ENCODE data around the gene NOC4L.

The NOC4L gene

DNA sequence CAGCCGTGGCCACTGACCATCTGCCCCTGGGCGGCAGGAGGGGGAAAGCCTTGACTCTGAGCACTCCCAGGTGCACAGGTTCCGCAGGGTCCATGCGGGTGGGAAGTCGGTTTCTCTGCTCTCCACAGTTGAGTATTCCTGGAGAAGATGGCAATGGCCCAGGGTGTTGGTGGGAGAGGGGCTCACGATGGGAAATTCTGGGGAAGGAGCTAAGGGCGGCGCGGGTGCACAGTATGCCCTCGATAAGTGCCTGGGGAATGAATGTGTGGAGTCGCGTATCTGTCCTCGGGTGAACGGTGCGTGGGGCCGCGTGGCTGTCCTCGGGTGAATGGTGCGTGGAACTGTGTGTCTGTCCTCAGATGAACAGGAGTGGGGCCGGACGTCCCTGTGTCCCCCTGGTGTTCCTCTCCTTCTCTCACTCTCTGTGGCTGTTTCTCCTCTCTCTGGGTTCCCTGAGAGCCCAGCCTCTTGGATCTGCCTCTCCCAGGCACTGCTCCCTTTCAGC is 38.0 kb downstream of the NOC4L start:
- Histone ChIP-seq H3K27ac (ENCODE audit: low read depth, low read length) (no peak overlapping the region), H3K4me3 (ENCODE audit: low read depth in 1 of 2, low read length in 2 of 2) (no peak overlapping the region), H3K4me1 (ENCODE audit: control insufficient read depth in 1 of 2, insufficient read depth in 2 of 2, low read length in 2 of 2) (peaks cover 0 to 4% of the 10 kb centered on the region in 2 donors), H3K36me3 (ENCODE audit: control insufficient read depth in 1 of 2, insufficient read depth in 2 of 2, low read length in 2 of 2) (no peaks in the 10 kb centered on the region), H3K27me3 (ENCODE audit: control insufficient read depth in 1 of 2, insufficient read depth in 2 of 2, low read length in 2 of 2) (peaks cover 0 to 10% of the 10 kb centered on the region in 2 donors), H3K9ac (ENCODE audit: low read depth in 1 of 2, low read length in 2 of 2) (no peak overlapping the region), H3K9me3 (ENCODE audit: control insufficient read depth in 1 of 2, low read length in 2 of 2) (no peaks in the 10 kb centered on the region)

DNA sequence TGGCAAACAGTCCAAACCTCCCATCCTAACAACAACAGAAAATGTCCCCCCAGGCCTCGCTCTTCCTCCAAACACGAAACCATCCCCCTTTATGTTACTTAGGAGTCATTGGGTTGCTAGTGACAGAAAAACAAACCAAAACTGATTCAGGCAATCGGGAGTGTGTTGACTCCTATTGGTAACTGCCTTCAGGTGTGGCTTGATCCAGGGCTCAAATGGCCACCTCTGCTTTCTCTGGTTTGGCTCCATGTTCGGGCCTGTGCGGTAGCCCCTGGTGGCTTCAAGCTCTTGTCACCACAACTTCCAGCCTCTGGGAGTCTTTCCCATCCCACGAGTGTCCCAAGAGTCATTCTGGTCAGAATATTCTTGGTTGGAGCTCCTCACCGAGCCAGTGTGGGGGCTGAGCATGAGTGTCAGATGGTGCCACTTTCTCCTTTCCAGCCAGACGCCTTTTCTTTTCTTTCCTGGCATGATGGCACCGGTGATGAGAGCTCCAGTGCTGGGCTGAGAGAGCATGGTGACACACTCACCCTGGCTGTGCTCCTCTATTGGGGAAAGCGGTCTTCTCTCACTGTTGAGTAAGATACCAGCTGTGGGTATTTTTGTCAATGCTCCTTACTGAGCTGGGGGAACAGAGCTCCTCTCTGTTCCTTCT is 38.6 kb downstream of the NOC4L start:
- Histone ChIP-seq H3K9me3 (ENCODE audit: control insufficient read depth in 1 of 2, low read length in 2 of 2) (no peaks in the 10 kb centered on the region), H3K27me3 (ENCODE audit: control insufficient read depth in 1 of 2, insufficient read depth in 2 of 2, low read length in 2 of 2) (peaks cover 0 to 10% of the 10 kb centered on the region in 2 donors), H3K9ac (ENCODE audit: low read depth in 1 of 2, low read length in 2 of 2) (no peak overlapping the region), H3K27ac (ENCODE audit: low read depth, low read length) (no peak overlapping the region), H3K4me1 (ENCODE audit: control insufficient read depth in 1 of 2, insufficient read depth in 2 of 2, low read length in 2 of 2) (peaks cover 0 to 4% of the 10 kb centered on the region in 2 donors), H3K4me3 (ENCODE audit: low read depth in 1 of 2, low read length in 2 of 2) (no peak overlapping the region), H3K36me3 (ENCODE audit: control insufficient read depth in 1 of 2, insufficient read depth in 2 of 2, low read length in 2 of 2) (no peaks in the 10 kb centered on the region)

DNA sequence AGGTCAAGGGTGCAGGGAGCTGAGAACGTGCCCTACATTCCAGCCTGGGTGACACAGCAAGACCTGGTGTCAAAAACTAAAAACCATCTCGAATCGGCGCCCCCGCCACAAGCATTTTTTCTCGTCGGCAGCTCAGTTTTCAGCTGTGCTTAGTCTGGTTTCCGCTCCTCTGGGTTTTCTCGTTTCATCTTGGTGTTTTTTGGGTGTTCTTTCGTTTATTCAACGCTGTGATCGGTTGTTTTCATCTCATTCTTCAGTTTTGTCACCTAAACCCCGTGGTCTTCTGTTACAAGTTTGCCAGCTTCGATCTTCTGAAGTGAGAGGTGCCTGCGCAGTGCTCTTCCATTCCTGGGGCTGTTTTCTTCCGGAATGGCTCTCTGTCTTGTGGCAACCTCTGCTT is 41.4 kb downstream of the NOC4L start:
- Histone ChIP-seq H3K4me3 (ENCODE audit: low read depth in 1 of 2, low read length in 2 of 2) (no peak overlapping the region), H3K4me1 (ENCODE audit: control insufficient read depth in 1 of 2, insufficient read depth in 2 of 2, low read length in 2 of 2) (peaks cover 8 to 11% of the 10 kb centered on the region in 2 donors), H3K27me3 (ENCODE audit: control insufficient read depth in 1 of 2, insufficient read depth in 2 of 2, low read length in 2 of 2) (no peaks in the 10 kb centered on the region), H3K9me3 (ENCODE audit: control insufficient read depth in 1 of 2, low read length in 2 of 2) (no peaks in the 10 kb centered on the region), H3K36me3 (ENCODE audit: control insufficient read depth in 1 of 2, insufficient read depth in 2 of 2, low read length in 2 of 2) (no peaks in the 10 kb centered on the region), H3K9ac (ENCODE audit: low read depth in 1 of 2, low read length in 2 of 2) (no peak overlapping the region), H3K27ac (ENCODE audit: low read depth, low read length) (no peak overlapping the region)

DNA sequence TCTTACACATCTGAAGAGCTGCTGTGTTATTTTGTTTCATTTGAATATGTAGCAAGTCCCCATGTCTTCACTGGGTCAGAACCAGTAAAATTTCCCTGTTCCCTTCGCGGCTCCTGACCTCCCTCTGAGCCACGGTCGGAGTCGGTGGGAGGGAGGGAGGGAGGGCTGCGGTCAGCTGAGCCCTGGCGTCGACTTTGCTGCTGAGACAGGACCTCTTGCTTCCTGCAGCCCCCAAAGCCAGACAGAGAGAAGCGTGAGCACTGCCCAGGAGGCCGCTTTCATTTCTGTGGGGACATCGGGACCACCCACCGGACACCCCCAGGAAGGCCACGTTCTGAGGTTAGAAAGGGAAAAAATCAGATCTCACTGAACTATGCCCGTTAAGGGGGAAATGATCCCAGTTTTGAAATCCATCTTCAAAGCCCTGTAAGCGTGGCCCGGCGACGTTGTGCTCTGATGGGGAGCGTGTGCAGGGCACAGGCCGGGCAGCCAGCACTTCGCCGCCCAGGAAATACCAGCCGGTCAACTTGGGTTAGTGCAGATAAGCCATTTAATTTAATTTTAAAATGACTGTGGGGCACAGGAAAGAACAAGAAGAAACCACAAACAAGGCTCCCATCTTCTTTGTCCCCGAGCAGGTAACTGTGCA is 42.1 kb downstream of the NOC4L start:
- H3K4me3 ChIP-seq (ENCODE audit: low read depth in 1 of 2, low read length in 2 of 2) = peak overlapping the region in 1 of 2 donors; percentile 29
- no peaks in the 10 kb centered on the region for H3K36me3 ChIP-seq (ENCODE audit: control insufficient read depth in 1 of 2, insufficient read depth in 2 of 2, low read length in 2 of 2)
- no peaks in the 10 kb centered on the region for H3K27me3 ChIP-seq (ENCODE audit: control insufficient read depth in 1 of 2, insufficient read depth in 2 of 2, low read length in 2 of 2)
- H3K27ac ChIP-seq (ENCODE audit: low read depth, low read length) = no peak overlapping the region
- no peaks in the 10 kb centered on the region for H3K9me3 ChIP-seq (ENCODE audit: control insufficient read depth in 1 of 2, low read length in 2 of 2)
- H3K4me1 ChIP-seq (ENCODE audit: control insufficient read depth in 1 of 2, insufficient read depth in 2 of 2, low read length in 2 of 2) = peaks cover 11 to 15% of the 10 kb centered on the region in 2 donors
- no peak overlapping the region for H3K9ac ChIP-seq (ENCODE audit: low read depth in 1 of 2, low read length in 2 of 2)

DNA sequence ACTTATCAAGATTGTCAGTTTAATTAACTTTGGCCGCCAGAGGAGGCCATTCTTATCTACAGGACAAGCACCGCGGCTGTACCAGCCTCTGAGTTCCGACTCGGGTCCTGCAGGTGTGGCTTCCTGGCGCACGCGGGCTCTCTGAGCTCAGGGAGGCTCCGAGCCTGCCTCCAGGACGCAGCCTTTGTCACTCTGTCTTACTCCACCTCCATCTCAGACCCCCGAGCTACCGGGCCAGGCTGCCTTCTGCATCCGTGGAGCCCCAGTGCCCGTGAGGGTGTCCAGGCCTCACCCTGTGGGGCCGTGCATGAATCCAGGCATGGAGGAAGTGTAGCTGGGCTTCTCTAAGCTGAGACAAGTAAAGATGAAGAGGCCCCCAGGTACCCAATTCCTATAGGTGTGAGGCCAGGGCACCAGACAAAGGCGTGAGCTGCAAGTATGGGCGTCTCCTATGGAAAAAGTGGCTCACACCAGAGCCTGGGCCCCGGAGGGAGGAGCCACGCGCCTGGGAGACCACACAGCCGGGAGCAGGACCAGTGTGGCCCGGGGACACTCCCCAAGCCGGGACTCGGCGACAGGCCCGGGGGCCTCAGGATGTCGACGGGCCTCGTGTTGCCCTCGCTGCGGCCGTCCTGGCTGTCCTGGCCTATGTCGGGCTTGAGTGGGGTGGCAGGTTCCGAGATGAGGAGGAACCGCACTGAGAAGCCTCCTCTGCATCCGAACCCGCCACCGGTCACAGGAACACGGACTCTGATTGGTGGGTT is 42.8 kb downstream of the NOC4L start:
- H3K36me3 ChIP-seq (ENCODE audit: control insufficient read depth in 1 of 2, insufficient read depth in 2 of 2, low read length in 2 of 2) = no peaks in the 10 kb centered on the region
- H3K4me3 ChIP-seq (ENCODE audit: low read depth in 1 of 2, low read length in 2 of 2) = no peak overlapping the region
- H3K9me3 ChIP-seq (ENCODE audit: control insufficient read depth in 1 of 2, low read length in 2 of 2) = no peaks in the 10 kb centered on the region
- H3K27ac ChIP-seq (ENCODE audit: low read depth, low read length) = no peak overlapping the region
- peaks cover 11 to 15% of the 10 kb centered on the region in 2 donors for H3K4me1 ChIP-seq (ENCODE audit: control insufficient read depth in 1 of 2, insufficient read depth in 2 of 2, low read length in 2 of 2)
- no peaks in the 10 kb centered on the region for H3K27me3 ChIP-seq (ENCODE audit: control insufficient read depth in 1 of 2, insufficient read depth in 2 of 2, low read length in 2 of 2)
- no peak overlapping the region for H3K9ac ChIP-seq (ENCODE audit: low read depth in 1 of 2, low read length in 2 of 2)

DNA sequence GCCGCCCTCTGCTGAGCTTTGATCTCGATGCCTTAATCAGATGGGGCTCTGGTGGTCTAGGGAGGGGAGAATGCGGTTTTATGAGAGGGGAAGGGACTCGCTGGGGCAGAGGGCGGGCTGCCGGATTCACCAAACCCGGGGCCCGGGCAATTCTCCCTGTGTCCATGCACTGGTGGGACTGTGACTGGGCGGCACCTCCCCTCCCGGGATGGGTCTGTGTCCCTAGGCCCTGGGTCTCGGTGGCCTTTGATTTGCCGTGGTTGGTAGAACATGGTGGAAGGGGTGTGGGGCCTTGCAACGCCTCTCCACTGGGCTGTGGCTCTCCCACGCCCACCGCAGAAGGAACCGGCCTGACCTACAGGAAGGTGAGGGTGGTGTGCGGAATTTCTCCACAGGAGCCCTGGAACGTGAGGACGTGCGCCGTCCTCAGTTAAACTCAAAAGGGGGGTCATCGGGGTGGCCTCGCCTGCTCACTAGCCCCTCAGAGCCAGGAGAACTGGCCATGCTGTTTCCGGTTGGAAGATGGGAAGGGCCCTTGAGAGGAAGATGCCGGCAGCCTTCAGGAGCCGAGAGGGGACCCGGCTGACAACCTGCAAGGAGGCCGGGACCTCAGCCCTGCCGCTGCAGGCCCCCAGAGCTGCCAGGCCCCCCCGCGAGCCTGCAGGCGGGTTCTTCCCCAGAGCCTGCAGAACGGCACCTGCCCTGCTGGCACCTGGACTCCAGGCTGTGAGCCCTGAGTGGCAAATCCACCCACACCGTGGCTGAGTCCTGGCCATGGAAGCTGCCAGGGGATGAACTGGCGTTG is 43.6 kb downstream of the NOC4L start:
- H3K27me3 ChIP-seq (ENCODE audit: control insufficient read depth in 1 of 2, insufficient read depth in 2 of 2, low read length in 2 of 2) = no peaks in the 10 kb centered on the region
- H3K27ac ChIP-seq (ENCODE audit: low read depth, low read length) = no peak overlapping the region
- no peaks in the 10 kb centered on the region for H3K9me3 ChIP-seq (ENCODE audit: control insufficient read depth in 1 of 2, low read length in 2 of 2)
- no peak overlapping the region for H3K9ac ChIP-seq (ENCODE audit: low read depth in 1 of 2, low read length in 2 of 2)
- H3K4me1 ChIP-seq (ENCODE audit: control insufficient read depth in 1 of 2, insufficient read depth in 2 of 2, low read length in 2 of 2) = peaks cover 11 to 15% of the 10 kb centered on the region in 2 donors
- no peaks in the 10 kb centered on the region for H3K36me3 ChIP-seq (ENCODE audit: control insufficient read depth in 1 of 2, insufficient read depth in 2 of 2, low read length in 2 of 2)
- H3K4me3 ChIP-seq (ENCODE audit: low read depth in 1 of 2, low read length in 2 of 2) = no peak overlapping the region

DNA sequence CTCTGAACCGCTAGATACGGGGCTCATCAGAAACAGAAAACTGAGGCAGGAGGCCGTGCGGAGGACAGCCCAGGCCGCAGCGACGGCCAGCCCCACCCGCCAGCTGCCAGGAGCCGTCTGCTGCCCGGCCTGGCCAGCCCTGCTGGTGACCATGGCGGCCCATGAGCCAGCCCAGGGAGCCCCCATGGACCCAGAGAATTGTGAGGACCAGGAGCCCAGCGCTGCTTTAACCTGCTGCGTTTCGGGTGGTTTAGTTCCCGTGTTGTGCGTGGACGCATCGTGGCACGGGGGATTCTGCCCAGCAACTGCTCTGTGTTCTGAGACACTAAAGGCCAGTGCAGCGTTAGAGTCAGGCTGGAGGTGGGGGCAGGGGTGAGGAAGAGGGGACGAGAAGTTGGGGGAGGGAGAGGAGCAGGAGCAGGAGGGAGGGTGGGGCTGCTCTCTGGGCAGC is 44.2 kb downstream of the NOC4L start:
- Histone ChIP-seq H3K4me1 (ENCODE audit: control insufficient read depth in 1 of 2, insufficient read depth in 2 of 2, low read length in 2 of 2) (peaks cover 11 to 15% of the 10 kb centered on the region in 2 donors), H3K4me3 (ENCODE audit: low read depth in 1 of 2, low read length in 2 of 2) (peak overlapping the region in 1 of 2 donors; percentile 78), H3K9ac (ENCODE audit: low read depth in 1 of 2, low read length in 2 of 2) (no peak overlapping the region), H3K9me3 (ENCODE audit: control insufficient read depth in 1 of 2, low read length in 2 of 2) (peaks cover 0 to under 1% of the 10 kb centered on the region in 2 donors), H3K27me3 (ENCODE audit: control insufficient read depth in 1 of 2, insufficient read depth in 2 of 2, low read length in 2 of 2) (no peaks in the 10 kb centered on the region), H3K36me3 (ENCODE audit: control insufficient read depth in 1 of 2, insufficient read depth in 2 of 2, low read length in 2 of 2) (no peaks in the 10 kb centered on the region), H3K27ac (ENCODE audit: low read depth, low read length) (no peak overlapping the region)

DNA sequence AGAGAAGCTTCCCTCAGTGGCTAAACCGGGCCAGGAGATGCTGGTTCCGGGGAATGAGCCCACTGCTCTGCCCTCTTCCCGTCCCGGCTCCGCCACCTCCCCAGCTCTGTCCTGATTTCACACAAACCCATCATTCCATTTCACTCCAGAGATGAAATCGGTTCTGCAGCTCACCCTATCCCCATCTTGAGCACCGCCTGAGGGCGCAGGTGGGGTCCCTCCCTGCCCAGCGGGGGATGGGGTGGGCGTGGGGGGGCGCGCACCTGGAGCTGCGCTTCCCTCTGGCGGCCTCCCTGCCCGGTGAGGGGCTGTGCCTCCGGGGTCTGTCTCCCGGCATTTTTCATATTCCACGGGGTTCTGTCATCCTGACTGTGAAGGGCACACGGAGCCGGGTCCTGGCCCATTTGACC is 44.7 kb downstream of the NOC4L start:
- peaks cover 2 to 5% of the 10 kb centered on the region in 2 donors for H3K9me3 ChIP-seq (ENCODE audit: control insufficient read depth in 1 of 2, low read length in 2 of 2)
- peak overlapping the region; percentile 48 to 59 for H3K9ac ChIP-seq (ENCODE audit: low read depth in 1 of 2, low read length in 2 of 2)
- no peaks in the 10 kb centered on the region for H3K27me3 ChIP-seq (ENCODE audit: control insufficient read depth in 1 of 2, insufficient read depth in 2 of 2, low read length in 2 of 2)
- H3K36me3 ChIP-seq (ENCODE audit: control insufficient read depth in 1 of 2, insufficient read depth in 2 of 2, low read length in 2 of 2) = no peaks in the 10 kb centered on the region
- peak overlapping the region; percentile 64 to 78 for H3K4me3 ChIP-seq (ENCODE audit: low read depth in 1 of 2, low read length in 2 of 2)
- peak overlapping the region; percentile 44 for H3K27ac ChIP-seq (ENCODE audit: low read depth, low read length)
- peaks cover 11 to 15% of the 10 kb centered on the region in 2 donors for H3K4me1 ChIP-seq (ENCODE audit: control insufficient read depth in 1 of 2, insufficient read depth in 2 of 2, low read length in 2 of 2)

DNA sequence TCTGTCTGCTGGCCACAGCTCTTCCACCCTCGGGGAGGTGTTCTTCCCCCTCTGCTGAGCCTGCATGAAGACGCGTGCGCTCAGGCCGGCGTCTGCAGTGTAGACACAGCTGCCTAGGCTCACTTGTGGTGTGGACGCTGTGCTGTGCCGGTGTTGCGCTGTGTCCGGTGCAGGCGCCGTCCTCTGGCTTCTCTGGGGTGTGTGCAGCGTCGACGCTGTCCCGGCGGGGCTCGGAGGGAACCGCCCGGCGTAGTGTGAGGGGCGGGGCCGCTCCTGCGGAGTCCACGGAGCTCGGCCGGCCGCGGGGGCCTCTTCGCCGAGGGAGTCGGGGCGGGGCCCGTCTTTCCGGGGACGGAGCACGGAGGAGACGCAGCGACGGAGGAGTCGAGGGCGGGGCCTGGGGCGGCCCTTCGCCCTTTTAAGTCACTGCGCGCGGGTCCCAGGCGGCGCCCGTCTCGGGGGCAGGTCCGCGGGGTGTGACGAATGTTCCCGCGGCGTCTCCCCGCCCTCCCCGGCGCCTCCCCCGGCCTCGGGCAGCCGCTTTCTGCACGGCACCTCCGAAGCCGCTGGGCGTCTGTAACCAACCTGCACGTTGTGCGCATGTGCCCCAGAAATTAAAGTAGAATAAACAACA is 45.2 kb downstream of the NOC4L start:
- Histone ChIP-seq H3K4me1 (ENCODE audit: control insufficient read depth in 1 of 2, insufficient read depth in 2 of 2, low read length in 2 of 2) (peaks cover 11 to 15% of the 10 kb centered on the region in 2 donors), H3K9me3 (ENCODE audit: control insufficient read depth in 1 of 2, low read length in 2 of 2) (peaks cover 6 to 9% of the 10 kb centered on the region in 2 donors), H3K27me3 (ENCODE audit: control insufficient read depth in 1 of 2, insufficient read depth in 2 of 2, low read length in 2 of 2) (no peaks in the 10 kb centered on the region), H3K27ac (ENCODE audit: low read depth, low read length) (peak overlapping the region; percentile 44), H3K36me3 (ENCODE audit: control insufficient read depth in 1 of 2, insufficient read depth in 2 of 2, low read length in 2 of 2) (no peaks in the 10 kb centered on the region), H3K4me3 (ENCODE audit: low read depth in 1 of 2, low read length in 2 of 2) (peak overlapping the region; percentile 65 to 78), H3K9ac (ENCODE audit: low read depth in 1 of 2, low read length in 2 of 2) (peak overlapping the region; percentile 57 to 59)

All from duodenal mucosa (tissue), 2 donors.